Spleen (tissue), 7 donors: ENCODE results near the gene DYRK1B.
A peak's percentile ranks its signal among the peaks of the same experiment; 100 is the strongest.

Source experiments
- POLR2A ChIP-seq, 3 donors: fragments of 450-650 bp; IDR thresholded peaks; one replicate each; pipeline ENCODE4 v1.5.1; 2017; ENCODE audit warnings: antibody characterized with exemption in 3 of 3, mild to moderate bottlenecking in 1 of 3
- POLR2AphosphoS5 ChIP-seq, 3 donors: sonication (generic); formaldehyde crosslinking; IDR thresholded peaks; one replicate each; pipeline ENCODE4 v1.5.1; 2017; ENCODE audit warnings: antibody characterized with exemption in 3 of 3
- TF ChIP-seq, protein P1 (sequence below), 11 experiments: fragments of 200-600 bp in 7 of 11; fragments of 450-650 bp in 4 of 11; sonication (generic) in 4 of 11; IDR thresholded peaks in 8 of 11; conservative IDR thresholded peaks in 3 of 11; 1 replicate in 7 of 11; 2 replicates in 4 of 11; pipeline versions ENCODE4 v1.4.0 to v1.8.0; 2016 to 2021; ENCODE audit warnings: antibody characterized with exemption in 11 of 11, inconsistent platforms in 4 of 11, mild to moderate bottlenecking in 1 of 11
- donor health status: DM: no; HTN: no; CAD: no; lungs with moderate emphysema.
- donor health status: DM: no; HTN: no; CAD: no.
- donor health status: DM: no; HTN: no; CAD: no.

DNA sequence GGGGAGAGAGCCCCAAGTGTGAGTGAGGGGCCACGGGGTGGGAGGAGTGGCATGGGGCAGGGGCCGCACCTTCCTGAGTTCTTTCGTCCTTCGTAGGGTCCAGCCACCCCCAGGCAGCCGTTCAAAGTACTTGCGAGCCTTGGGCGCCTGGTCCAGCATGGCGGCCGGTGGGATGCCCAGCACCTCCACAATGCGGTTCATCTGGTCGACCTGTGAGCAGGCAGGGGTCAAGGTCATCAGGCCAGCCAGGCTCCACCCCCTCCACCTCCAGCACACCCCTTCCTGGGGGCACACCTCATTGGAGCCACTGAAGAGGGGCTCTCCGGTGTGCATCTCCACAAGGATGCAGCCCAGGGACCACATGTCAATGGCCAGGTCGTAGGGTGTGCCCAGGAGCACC lies 6.7 kb downstream of the DYRK1B start:
- TF ChIP-seq, protein P1, sequence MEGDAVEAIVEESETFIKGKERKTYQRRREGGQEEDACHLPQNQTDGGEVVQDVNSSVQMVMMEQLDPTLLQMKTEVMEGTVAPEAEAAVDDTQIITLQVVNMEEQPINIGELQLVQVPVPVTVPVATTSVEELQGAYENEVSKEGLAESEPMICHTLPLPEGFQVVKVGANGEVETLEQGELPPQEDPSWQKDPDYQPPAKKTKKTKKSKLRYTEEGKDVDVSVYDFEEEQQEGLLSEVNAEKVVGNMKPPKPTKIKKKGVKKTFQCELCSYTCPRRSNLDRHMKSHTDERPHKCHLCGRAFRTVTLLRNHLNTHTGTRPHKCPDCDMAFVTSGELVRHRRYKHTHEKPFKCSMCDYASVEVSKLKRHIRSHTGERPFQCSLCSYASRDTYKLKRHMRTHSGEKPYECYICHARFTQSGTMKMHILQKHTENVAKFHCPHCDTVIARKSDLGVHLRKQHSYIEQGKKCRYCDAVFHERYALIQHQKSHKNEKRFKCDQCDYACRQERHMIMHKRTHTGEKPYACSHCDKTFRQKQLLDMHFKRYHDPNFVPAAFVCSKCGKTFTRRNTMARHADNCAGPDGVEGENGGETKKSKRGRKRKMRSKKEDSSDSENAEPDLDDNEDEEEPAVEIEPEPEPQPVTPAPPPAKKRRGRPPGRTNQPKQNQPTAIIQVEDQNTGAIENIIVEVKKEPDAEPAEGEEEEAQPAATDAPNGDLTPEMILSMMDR (IDR thresholded peaks at IDR 0.05 in 8 of 11, conservative IDR thresholded peaks at IDR 0.05 in 3 of 11): no peak
- no peak for TF ChIP-seq POLR2A (IDR thresholded peaks at IDR 0.05)
- TF ChIP-seq POLR2AphosphoS5 (IDR thresholded peaks at IDR 0.05): peak in 2 of 3 donors; percentile 45 to 47
